Metanephros (tissue), 1 donor: ENCODE results near the gene VPS4B. TPM values are rescaled to one million over a fixed set of nuclear protein-coding genes. Genes with fewer than 3 reads are reported as not detected.

Experiments
- total RNA-seq: library from RNA; depleted of rRNA; stranded (reverse); fragments of >200 nt; gene quantifications from one replicate; pipeline ENCODE4 v1.2.3, GENCODE V29; 2014

Gene VPS4B
- total RNA-seq = 35.9 TPM

DNA sequence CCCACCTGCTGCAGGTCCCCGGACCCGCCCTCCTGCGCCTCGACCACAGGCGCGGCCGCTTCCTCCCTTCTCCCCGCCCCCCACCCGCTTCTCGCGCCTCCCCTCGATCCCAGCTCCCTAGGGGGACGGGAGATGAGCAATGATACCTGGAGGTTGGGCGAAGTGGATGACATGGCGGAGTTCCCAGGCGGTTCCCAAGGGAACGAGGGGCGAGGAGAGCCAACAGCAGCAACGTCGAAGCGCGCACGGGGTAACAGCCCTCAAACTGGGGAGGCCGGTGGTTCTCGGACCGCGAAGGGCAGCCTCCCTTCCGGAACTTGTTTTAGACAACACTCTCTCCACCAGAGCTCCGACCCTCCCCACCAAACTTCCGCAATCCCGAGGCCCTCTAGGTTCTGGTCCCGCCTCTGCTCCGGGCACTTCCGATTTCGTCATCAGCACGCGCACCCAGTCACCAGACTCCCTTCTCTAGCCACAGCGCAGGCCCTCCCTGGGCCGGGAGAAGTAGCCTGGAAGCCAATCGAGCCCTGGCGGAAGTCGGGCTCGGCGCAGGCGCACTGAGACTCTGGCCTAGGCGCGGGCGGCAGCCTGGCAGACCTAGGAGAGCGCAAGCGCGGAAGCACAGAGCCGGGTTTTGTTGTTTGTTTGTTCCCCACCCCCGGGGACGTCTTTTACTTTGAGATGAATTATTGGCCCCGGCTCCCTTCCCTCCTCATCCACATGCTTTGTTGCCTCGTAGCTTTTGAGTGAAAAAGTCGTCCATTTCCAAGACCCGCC lies at the start of gene VPS4B:
TSS of gene VPS4B (minus strand) at position 390 of the 777 bp plus-strand sequence. CDS start at position 173, 217 bp downstream.

DNA sequence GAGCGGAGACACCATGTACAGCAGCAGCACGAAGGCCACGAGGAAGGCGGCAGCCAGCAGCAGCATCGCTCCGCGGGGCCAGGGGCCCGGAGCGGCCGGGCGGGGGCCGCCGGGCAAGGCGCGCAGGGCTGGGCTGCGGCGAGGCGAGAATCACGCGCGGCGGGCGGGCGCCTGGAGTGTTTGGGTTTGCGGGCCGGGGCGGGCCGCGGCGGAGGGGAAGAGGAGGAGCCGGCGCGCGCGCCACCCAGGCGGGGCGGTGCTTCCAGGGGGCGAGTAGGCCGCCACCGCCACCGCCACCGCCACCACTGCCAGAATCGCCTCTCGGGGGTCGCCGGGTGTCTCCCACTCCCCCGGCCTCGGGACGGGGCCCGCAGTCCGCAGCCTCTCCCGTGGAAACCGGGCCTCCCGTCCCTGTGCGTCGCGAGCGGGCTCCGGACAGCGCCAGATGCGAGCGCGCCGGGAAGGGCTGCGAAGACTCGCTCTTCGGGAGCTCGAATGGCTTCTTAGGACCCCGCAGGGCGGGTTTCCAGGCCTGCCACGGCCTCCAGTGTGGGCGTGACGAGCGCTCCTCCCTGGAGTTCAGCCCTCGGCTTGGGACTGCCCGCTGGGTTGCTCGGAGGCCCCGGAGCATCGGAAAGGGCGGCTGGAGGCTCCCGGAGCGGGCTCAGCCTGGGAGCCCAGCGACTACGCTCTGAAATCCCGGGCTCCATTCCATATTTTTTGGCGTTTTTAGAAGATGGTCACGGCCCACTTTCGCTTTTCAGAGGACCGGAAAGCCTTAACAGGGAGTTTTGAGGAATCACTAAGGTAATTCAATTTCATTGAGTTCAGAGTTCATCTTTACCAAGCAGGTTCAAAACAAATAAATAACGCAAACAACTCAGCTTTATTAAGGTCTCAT lies 55.0 kb downstream of the VPS4B start, which contains the start of gene KDSR:
TSS of gene KDSR (minus strand) at position 154 of the 901 bp plus-strand sequence. CDS start at position 66, 88 bp downstream.

Other genes with a start within 250 kb of the VPS4B start
- 39.3 TPM for gene BCL2, start 102.7 kb downstream of the VPS4B start, total RNA-seq
- 27.6 TPM for gene KDSR, start 55.3 kb downstream of the VPS4B start, total RNA-seq
- 0.29 TPM for gene SERPINB5, start 54.5 kb upstream of the VPS4B start, total RNA-seq
- gene SERPINB12, start 119.9 kb upstream of the VPS4B start, total RNA-seq = not detected
- gene SERPINB13, start 164.9 kb upstream of the VPS4B start, total RNA-seq = not detected
- not detected for gene SERPINB4, start 221.8 kb upstream of the VPS4B start, total RNA-seq
- gene SERPINB3, start 239.4 kb upstream of the VPS4B start, total RNA-seq = not detected